ENCODE measurements around the gene ATP10A.

The ATP10A gene

DNA sequence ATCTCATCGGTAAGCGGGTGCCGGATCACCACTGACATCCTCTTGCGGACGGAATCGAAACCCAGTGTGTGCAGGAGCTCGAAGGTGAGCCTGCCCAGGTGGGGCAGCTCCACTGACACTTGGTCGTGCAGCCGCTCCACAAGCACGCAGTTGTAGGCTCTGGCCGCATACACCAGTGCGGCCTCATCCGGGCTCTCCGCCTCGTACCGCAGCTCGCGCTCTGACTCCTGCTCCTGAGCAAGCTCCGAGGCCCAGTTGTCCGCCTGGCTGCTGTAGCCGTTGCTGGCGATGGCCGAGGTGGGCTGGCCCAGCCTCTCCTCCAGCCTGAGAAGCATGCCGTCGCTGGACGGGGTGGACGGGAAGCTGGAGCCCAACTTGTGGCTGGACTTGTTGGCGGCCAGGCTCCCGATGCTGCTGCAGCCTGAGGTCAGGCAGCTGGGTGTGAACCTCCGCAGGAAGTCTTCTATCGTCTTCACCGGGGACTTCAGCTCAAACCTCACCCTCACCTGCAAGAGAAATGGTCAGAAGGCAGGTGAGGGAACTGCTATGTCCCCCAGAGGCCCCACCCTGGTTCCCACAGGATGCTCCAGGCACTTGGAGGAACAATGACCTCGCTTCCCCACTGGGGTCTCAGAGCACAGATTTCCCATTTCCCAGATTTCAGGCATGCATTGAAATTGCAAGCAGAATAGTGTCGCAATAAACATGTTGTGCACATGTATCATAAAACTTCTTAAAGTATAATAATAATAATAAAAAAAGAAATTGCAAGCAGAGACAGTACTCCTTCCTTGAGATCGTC lies 149.2 kb downstream of the ATP10A start:
- no peak for DNase-seq

DNA sequence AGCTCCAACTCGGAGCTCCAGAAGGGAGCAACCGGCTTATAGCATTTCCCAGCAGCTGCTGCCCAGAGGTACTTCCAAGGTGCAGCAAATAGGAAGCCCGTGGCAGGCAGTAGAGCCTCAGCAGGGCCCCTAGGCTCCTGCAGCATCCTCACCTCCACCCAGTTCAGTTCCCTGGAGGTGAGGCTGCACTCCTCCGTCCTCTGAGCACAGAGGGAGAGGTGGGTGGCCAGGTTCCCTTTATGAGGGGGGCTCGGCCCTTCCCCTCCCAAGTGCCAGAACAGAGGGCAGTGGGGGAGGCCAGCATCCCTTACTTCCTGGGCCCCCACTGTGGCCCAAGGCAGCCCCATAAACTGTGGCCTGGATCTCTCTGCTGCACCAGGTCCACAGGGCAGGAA lies 150.2 kb downstream of the ATP10A start:
- no peak for DNase-seq

DNA sequence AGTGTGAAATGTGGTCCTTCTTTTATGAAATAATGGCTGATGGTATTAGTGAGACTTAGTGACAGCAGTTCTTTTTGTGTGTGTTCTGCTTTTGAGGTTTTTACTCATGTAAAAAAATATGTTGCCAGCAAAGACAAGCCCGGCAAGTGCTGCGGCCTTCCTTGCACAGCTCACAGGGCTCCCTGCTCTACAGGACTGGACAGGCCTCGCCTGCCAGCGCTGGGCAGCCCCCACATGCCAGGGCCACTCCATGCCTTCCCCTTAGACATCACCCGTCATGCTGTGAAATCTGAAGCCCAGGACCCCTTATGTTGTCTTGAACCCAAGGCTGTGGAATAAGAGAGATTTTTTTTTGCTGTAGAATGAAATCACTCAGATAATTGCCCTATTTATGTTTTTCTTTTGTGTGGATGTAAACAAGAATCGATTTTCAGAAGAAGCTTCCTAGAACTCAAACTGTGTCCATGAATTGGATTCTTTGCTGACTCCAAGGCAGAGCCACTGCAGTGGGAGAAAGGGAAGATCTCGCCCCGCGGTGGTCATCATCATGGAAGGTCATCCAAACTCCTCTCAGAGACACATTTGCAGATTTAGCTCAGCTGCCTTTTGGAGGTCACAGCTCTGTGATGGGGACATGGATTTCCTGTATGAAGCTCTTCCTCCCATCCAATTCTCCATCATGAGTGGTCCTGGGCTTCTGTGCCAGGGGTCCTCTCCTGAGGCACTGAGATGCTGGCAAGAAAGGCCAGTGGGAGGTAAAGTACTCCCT lies 150.8 kb downstream of the ATP10A start:
- no peak for DNase-seq

DNA sequence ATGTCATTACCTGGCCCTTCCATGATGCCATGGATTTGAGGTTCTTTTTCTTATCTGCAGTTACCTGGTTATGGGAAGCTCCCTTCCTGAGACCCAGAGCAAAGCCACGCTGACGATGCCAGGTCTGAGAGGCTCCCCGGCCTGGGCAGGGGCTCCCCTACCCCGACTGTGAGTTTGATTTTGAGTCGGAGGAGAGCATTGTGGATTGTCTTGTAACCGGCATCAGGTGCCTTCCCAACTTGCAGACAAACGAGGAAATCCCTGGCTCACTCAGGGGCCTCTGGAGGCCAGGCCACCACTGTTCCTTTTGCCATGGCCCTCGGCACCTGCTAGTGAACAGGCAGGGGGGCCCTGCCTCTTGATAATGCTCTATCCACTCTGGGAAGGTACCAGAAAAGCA lies 151.4 kb downstream of the ATP10A start:
- DNase-seq = no peak

DNA sequence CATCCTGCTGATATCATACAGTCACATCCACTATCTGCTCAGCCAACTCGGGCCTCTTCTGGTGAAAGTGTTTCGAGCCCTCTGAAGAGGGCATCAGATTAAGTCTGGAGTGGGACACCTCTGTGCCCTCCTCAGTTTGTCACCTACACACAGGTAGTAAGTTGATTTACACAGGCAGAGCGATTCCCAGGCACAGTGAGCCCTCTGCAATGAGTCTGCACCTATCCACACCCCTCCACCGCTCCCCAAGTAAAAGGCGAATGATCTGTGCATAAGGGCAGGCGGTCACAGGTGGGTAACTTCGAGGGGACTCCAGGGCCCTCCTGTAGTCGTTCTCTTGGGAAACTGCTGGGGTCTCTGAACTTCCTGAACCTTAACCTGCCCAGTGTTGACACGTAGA lies 152.0 kb downstream of the ATP10A start:
- no peak for DNase-seq

DNA sequence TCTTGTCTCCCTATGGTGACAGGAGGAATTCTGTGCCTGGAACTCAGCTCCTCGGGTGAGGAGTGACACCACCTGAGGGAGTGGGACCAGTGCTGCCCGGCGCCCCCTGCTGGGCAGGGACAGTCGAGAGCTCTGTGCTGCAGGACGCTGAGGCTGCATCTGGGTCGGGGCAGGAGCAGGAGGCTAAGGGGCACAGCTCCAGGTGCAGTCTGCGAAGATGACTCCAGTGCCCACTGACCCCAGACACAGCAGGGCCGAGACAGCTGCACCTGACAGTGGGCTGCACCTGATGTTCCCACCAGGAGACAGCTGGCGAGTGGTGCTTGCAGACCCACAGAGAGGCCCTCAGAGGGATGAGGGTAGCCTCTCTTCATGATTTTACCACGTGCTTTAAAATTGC lies 152.9 kb downstream of the ATP10A start:
- peak; percentile 30 for DNase-seq

DNA sequence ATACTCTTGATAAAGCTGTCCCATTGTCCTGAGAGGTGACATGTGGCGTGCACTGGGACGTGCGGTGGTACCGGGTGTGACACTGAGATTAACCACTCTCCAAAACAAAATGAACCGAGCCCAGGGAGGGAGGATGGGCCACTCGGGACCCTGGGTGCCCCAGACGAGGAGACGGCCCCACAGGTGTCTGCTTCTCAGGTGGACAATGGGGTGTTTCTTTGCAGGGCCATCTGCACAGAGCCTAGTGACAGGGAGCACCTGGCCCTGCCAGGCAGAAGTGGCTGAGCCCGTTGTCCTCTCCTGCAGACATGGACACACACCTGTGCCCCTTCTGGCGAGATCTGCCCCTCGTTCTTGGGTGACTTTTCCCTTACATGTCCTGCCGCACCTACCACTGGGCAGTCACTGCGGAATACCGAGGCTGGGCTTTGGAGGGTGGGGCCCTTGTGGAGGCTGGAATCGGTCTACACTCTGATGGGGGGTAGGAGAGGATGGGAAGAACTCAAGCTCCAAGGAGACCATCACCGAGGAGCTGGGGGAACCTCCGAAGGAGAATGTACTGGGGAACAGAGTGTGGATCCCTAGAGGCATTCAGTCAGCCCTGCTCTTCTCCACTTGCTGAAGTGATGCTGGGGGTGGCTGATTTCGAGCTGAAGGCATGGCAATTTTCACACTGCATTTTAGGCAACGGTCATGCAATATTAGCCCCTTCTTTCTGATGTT lies 153.5 kb downstream of the ATP10A start:
- DNase-seq = no peak

DNA sequence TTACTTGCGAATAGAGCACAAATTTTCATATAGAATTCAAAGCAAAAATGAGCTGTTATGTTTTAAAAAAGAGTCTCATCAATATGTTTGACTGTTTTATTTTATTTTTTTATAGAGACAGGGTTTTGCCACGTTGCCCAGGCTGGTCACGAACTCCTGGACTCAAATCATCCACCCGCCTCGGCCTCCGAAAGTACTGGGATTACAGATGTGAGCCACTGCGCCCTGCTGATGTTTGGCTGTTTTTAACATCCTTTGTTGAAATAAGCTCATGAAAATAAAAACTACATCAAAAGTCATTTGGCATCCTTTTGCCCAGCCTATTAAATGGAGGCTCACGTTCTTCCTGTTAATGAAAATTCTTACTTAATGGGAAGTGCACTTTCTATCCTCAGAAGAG lies 154.7 kb downstream of the ATP10A start:
- no peak for DNase-seq

DNA sequence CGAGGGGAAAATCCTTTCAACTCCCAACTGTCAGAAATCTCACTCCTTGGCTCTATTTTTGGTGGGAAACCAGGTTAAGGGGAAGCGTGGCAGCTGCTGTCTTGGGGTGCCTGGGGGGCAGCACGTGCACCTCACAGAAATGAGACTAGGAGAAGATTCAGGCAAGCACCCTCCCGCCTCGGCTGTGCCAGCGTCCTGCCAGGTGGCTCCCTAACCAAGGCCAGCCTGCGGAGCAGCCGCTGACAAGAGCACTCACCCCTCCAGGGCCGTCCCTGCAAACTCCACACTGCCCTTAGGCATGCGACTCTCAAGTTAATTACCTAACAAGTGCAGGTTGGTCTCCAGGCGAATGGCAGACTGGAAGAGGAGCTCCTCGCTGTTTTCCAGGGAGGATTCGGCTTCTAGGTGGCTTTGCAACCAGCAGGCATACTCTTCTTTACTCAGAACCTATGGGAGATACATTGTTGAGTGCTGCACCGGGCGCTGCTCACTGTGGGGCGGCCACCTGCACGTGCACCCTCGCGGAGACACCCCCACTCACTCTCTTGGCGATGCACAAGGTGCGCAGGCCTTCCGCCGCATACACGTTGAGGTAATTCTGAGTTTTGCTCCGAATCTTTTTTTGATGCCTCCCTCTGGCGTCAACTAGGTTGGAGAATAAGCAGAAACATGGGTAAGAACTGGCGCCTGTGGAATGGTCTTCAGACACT lies 155.3 kb downstream of the ATP10A start:
- DNase-seq = no peak

DNA sequence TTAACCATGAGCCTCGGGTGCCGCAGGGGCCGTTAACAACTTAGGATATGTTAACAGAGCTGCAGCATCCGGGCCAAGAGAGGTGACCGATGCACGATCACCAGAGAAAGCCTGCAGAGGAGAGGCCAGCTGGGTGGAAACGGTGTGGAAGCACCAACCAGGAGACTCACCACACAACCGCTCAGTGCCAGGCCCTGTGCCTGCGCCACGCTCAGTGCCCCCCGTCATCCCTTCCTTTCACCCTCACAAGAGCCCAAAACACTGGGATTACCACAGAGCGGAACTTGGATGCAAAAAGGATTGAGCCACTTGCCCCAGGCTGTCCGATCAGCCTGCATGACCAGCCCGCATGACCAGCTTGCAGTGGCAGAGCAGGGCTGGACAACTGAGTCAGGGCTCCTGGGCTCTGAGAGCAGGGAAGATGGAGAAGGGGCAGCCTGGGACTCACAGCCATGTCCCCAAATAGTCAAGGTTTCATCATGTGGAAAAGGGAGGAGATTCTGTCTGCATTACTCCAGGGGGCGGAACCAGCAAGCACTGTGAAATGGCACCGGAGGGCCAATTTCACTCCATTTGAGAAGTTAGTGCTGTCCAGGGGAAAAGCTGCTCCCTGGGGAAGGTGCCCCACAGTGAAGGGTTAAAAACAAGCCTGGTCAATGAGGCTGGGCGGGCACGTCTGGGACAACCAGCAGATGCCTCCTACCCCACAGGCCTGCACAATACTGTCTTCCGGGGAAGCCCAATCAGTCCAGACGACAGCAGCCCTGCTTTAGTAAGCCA lies 156.8 kb downstream of the ATP10A start:
- no peak for DNase-seq

DNA sequence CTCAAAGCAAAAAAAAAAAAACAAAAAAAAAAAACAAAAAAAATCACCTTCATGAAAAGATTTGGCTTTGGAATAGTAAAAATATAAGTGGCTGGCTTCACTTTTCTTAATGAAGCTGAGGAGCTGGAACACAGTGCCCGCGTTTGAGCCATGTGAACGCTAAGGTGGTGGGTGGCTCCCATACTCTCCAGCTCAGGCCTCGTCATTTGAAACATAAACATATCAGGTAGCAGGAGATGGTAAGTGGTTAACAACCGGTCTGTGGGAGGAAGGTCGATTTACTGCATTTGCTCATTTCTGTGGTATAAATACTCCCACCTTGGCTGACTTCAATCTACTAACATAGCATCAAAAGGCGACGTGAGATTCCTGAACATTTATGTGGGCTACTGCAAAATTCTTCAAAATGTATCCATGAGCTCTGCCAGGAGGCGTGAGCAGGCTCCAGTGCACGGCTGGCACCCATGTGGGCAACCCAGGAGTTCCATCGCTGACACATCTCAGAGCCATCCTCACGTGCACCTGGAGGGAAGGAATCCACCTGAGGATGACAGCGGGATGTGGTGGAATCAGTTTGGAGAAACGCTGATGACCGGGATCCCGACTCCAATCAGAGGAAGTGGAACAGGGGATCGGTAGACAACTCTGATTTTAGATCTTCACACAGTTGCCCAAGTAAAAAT lies 157.6 kb downstream of the ATP10A start:
- DNase-seq = no peak

DNA sequence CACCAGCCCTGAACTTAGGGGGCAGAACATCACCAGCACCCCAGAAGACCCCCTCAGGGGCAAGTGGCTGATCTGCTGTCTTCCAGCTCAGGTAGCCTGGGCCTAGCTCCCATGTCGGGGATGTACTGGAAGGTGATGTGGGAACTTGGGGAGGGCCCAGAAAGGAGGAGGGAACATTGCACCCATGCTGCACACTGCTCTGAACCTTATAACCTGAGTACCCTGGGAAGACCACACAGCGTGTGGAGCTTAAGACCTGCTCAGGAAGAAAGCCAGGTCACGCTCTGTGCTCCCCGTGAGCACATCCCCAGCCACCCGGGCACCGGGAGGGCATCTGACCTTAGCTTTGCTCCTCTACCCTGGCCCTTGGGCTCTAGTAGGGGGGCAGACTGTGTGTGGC lies 159.4 kb downstream of the ATP10A start:
- DNase-seq = no peak

DNA sequence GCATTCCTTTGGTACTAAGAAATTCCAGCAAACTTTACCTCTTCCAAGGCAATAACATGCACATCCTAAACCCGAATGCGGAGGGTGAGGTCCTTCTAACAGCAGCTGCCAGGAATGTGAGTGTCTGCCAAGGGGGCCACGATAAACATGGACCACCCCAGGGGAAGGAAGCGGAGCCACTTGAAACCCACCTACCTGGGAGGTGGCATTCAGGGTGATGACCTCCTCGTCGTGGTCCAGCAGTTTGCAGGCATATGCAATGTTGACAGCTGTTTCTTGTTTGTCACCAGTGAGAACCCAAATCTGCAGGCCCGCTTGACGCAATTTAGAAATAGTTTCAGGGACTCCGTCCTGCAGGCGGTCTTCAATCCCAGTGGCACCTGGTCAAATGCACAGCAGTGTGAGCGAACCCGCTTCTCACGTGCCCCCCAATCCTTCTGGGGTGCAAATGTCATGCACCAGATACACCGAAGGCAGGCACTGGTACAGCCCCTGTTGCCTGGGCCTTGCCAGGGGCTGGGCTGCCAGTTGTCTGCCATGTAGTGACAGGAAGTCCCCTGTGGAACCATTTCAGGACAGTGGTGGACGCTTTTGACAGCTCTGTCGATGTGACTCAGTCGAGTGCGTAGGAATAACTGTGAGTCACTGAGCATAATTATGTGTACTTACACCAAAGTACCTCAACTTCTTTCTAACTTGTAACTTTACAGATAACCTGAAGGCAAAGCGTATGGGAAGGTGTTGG lies 161.2 kb downstream of the ATP10A start:
- no peak for DNase-seq

DNA sequence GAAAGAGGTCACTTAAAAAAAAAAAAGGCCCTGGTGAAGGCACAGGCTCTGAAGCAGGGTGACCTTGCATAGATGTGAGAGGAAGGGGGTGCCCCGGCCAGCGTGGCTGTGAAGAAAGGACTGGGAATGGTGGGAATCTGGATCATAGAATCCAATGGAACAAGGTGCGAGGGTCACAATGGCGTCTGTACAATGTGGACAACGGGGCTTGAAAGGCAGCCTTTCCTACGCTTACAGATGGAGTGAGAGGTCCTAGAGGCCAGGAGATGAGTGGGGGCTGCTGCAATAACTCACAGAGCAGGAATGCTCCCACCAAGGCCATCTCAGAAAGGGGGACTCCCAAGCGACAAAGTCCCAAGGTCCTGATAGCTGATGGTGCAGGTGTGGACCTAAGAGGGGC lies 162.2 kb downstream of the ATP10A start:
- no peak for DNase-seq

DNA sequence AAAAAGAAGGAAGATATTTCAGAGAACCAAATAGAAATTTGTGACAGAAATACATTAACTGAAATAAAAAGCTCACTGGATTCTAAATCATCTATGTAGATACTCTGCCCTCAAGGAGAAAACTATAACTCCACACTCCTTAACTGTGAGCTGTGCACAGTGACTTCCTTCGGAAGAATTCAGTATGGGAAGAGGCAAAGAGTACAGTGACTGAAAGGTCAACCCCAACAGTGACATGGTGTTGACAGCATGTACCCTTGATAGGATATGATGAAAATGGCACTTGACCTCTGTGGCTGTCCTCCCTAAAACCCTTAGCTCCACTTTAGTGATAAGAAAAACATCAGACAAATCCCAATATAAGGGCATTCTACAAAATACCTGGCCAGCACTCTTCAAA lies 165.5 kb downstream of the ATP10A start:
- no peak for DNase-seq

DNA sequence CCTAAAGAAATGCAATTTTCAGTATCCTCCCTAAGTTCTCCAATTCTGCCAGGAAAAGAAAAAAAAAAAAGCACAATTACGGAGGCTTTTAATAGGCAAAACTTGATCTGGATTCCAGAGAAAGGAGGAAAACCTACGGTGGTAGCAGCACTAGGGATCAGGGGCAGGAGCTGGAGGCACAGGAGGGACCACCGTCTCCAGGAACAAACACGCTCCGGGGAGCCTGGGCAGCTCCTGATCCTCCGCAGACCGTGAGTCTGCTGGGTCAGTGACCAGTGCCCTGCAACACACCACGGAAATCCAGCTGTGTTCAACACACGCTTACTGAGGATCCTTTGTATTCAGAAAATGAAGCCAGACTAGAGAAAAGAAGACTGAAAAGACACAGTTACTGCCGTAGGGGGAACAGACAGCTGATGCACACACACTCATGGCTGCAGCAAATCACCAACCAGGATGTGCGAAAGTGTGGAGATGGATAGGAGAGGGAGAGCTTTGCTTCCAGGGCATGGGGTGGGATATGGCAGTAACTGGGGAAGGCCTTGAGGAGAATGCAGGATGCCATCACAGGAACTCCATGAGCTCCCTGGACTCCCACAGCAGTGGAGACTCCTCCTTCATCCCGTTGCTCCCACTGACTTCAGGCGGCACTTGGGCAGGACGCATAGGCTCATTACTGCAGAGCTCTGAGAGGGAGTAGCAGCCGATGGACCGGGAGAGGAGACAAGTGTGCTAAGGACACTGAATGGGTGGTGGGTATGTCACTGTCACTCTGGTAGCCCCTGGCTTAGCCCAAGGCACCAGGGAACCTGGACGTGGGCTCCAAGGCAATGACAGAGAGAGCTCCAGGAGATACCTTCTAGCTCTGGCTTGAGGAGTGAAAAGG lies 167.0 kb downstream of the ATP10A start:
- DNase-seq = no peak

DNA sequence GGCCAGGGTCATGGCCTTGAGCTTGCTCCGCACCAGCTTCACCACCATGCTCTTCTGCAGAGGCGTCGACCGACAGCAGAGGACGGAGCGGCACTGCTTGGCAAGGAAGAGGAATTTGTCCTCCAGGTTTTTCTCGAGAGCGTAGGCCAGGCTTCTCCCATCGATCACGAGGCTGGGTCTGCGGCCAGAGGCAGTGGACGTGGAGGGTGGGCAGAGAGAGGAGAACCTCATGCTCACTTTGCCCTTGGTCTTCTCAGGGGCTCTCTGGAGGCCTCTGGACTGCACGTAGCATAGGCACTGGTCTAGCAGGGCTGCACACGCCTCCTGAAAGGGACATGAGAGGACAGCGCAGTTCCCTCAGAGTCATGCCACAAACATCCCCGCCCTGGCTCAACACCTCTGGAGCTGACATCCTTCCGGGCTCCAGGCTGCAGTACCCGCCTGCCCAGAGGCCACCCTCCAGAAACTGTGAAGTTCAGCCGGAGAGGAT lies 168.3 kb downstream of the ATP10A start:
- no peak for DNase-seq

DNA sequence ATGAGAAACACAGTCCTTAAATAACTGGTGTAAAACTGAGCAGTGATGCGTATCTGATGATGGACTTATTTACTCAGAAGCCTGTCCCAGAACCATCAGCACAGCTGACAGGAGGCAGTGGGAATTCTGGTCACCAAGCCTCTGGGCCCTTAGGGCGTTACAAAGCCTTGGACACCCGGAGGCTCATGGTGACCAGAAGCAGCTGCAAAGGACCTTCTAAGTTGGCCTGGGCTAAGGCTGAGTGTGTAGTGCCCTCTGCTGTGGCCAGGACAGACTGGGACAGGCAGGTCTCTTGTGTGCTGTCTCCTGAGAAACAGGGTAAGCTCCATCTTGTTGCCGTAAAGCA lies 168.9 kb downstream of the ATP10A start:
- DNase-seq = no peak

DNA sequence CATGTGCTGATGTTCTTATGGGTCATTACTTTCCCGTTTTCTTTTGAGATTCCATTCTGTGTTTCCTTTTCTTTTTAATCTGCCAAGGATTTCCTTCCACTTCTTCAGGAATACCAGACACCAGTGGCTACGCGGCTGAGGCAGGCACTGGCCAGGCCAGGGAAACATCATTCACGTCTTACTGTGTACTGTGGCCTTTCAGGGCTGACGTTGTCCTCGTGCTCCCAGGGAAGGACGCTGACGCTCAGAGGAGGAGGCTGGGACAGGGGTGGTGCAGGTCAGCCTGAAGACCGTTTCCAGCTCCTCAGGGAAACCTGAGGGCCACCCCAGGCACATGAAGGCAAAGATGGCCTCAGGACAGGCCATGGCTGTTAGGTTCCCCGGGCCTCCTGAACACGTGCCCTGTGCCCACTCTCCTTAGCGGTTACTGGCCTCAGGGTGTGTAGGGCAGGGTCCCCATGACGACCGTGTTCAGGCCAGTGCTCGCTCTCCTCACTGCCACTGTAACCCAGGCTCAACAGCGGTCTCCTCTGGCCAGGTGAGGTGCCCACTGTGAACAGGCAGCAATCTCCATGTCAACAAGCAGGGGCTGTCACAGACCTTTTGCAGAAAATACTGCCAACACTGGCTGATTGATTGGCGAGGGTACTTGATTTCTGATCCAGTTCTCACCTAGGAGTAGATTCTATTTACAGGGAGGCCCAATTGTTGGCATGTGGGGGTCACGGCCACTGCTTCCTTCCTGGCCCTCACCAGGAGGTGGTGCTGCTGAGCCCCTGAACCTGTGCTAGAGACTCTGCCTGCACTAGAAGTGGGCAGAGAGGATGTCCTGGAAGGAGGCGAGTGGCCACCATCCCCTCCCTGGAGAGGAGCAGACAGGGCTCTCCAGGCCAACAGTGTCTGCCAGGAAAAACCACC lies 169.5 kb downstream of the ATP10A start:
- DNase-seq = peak; percentile 12

Data from inflammatory macrophage treated with lipopolysaccharide for 4 hours (primary cell).